ENCODE measurements around the gene SRP54. TPM values are rescaled to one million over a fixed set of nuclear protein-coding genes. Genes with fewer than 3 reads are reported as not detected.
"Not testable (repeated sequence)": the region's sequence is repeated elsewhere in the genome, so short reads cannot be mapped to it uniquely, and the experiment has no call there.

The SRP54 gene
- total RNA-seq, 1 donor from 2014 or later: 46.7 TPM

DNA sequence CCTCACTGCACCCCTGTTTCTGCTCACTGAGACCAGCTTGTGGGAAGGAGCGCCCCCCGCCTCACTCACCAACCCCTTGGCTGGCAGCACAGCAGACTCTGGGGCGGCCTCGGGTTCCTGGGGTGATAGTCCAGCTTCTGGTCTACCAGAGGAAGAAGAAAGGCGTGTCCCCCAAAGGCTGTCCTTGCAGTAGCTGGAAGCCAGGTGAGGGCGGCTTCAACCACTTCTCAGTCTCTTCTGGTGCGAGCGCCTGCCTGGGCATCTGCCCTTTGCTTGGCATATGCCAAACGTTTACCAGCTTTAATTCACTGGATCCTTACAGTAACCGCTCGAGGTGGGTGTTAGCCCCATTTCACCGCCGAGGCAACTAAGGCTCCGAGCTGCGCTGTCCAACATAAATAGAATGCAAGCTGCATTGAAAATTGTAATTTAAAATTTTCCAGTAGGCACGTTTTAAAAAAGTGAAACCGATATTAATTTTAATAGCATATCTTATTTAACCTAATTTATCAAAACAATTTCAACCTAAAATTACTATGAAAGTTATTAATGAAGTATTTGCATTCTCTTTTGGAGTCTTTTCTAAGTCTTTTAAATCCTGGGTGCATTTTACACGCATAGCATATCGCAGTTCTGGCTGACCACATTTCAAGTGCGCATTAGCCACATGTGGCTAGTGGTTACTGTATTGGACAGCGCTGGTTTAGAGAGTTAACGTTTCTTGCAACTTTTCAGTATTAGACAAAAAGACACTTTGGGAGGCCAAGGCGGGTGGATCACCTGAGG, 64.2 kb downstream of the SRP54 start:
- no peak for DNase-seq (ENCODE audit: low spot score)

GRCh38 chr14:35047976-35048513, 65.3 kb downstream of the SRP54 start:
- no peak for DNase-seq (ENCODE audit: low spot score)

GRCh38 chr14:35050652-35051051, 67.9 kb downstream of the SRP54 start:
- DNase-seq (ENCODE audit: low spot score): no peak

DNA sequence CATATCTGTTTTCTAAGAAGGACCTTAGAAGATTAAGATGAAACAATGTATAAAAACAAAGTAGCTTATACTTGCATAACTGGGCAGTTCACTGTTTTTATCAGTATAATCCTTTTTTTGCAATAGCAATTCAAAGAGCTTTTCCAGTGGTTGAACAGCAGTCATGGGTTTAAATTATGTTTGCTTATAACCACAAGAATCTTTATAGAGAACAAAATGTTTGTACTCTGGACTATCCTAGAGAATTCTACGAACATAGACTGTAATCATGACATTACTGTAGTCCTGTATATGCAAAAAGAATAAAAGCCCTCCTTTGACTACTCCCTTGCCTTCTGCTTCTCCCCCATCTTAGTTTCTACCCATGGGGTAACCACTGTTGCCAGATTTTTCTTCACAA, 69.0 kb downstream of the SRP54 start:
- no peak for DNase-seq (ENCODE audit: low spot score)

GRCh38 chr14:35052637-35053036, 69.8 kb downstream of the SRP54 start:
- no peak for DNase-seq (ENCODE audit: low spot score)

DNA sequence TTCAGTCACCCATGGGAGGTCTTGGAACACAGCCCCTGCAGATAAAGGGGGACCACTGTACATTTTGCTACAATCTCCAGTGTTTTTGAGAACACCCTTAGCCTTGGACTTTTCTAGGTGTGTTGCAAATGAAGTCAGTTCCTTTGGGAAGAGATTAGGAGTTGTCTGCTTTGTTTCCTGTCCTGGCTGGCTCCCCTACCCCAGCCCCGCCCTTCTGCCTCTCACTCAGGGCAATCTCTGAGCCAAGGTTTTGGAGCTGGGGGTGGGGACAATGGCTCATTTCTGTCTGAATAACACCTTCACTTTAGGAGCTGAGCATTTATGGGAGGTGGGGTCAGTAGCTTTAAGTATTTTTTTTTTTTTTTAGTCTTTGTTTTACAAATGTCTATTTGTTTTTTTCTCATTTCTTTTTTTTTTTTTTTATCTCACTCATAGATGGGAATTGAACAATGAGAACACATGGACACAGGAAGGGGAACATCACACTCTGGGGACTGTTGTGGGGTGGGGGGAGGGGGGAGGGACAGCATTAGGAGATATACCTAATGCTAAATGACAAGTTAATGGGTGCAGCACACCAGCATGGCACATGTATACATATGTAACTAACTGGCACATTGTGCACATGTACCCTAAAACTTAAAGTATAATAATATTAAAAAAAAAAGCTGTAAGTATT, 78.5 kb downstream of the SRP54 start:
- DNase-seq (ENCODE audit: low spot score): not testable (repeated sequence)

DNA sequence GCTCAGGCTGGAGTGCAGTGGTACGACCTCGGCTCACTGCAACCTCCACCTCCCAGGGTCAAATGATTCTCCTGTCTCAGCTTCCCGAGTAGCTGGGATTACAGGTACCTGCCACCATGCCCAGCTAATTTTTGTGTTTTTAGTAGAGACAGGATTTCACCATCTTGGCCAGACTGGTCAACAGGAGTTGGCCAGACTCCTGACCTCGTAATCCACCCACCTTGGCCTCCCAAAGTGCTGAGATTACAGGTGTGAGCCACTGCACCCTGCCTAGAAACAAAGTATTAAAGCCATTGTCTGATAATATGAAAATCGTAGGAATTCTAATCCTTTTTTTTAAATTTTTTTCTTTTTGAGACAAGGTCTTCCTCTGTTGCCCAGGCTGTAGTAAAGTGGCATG, 82.9 kb downstream of the SRP54 start:
- not testable (repeated sequence) for DNase-seq (ENCODE audit: low spot score)

GRCh38 chr14:35068238-35069012, 85.6 kb downstream of the SRP54 start:
- no peak for DNase-seq (ENCODE audit: low spot score)

- DNase-seq (ENCODE audit: low spot score): no peak
Measured at GRCh38 chr14:35072226-35072625, 89.4 kb downstream of the SRP54 start.

DNA sequence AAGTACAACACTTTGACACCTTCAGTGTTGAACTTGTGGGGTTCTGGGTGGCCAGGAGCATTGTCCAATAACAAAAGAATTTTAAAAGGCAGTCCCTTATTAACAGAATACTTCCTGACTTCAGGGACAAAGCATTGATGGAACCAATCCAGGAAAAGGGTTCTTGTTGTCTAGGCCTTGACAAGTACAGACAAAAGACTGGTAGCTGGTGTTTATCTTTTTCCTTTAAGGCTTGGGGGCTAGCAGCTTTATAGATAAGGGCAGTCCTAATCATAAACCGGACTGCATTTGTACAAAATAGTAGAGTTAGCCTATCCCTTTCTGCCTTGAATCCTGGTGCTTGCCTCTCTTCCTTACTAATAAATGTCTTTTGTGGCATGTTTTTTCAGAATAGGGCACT, 90.7 kb downstream of the SRP54 start:
- no peak for DNase-seq (ENCODE audit: low spot score)

- no peak for DNase-seq (ENCODE audit: low spot score)
Measured at GRCh38 chr14:35078082-35078481, 95.3 kb downstream of the SRP54 start.

Other genes starting within 250 kb of the SRP54 start
- 39.7 TPM for gene BAZ1A, start 107.6 kb upstream of the SRP54 start, total RNA-seq (ENCODE audit: insufficient read depth, low replicate concordance)
- 68.1 TPM for gene FAM177A1, start 63.3 kb downstream of the SRP54 start, total RNA-seq (ENCODE audit: insufficient read depth, low replicate concordance)
- gene PPP2R3C, start 139.0 kb downstream of the SRP54 start, total RNA-seq (ENCODE audit: insufficient read depth, low replicate concordance): 78.0 TPM
- gene PRORP, start 139.6 kb downstream of the SRP54 start, total RNA-seq (ENCODE audit: insufficient read depth, low replicate concordance): 9.1 TPM